ENCODE measurements around the gene KRTAP10-2.

KRTAP10-2 gene

GRCh38 chr21:44514218-44514520, 37.1 kb downstream of the KRTAP10-2 start:
- TF ChIP-seq CTCF (IDR thresholded peaks at IDR 0.05; ENCODE audit: extremely low read depth, insufficient read depth, missing control alignments): no peak
- no peak for DNase-seq (ENCODE audit: low spot score)
- in situ Hi-C loops (cut with MboI; ENCODE audit: low pct_unique_long_range_greater_than_20kb, low sequenced_read_pairs, unreplicated experiment): loop anchor here (25.0 kb wide), 1 partner anchor 423 kb away; the partner anchor contains the start of gene SLX9

- in situ Hi-C loops (cut with MboI; ENCODE audit: low pct_unique_long_range_greater_than_20kb, low sequenced_read_pairs, unreplicated experiment): loop anchor here (25.0 kb wide), 1 partner anchor 424 kb away; the partner anchor contains the start of gene SLX9
- DNase-seq (ENCODE audit: low spot score): no peak
- TF ChIP-seq CTCF (IDR thresholded peaks at IDR 0.05; ENCODE audit: extremely low read depth, insufficient read depth, missing control alignments): no peak
Measured at GRCh38 chr21:44513389-44514217, 37.7 kb downstream of the KRTAP10-2 start.

DNA sequence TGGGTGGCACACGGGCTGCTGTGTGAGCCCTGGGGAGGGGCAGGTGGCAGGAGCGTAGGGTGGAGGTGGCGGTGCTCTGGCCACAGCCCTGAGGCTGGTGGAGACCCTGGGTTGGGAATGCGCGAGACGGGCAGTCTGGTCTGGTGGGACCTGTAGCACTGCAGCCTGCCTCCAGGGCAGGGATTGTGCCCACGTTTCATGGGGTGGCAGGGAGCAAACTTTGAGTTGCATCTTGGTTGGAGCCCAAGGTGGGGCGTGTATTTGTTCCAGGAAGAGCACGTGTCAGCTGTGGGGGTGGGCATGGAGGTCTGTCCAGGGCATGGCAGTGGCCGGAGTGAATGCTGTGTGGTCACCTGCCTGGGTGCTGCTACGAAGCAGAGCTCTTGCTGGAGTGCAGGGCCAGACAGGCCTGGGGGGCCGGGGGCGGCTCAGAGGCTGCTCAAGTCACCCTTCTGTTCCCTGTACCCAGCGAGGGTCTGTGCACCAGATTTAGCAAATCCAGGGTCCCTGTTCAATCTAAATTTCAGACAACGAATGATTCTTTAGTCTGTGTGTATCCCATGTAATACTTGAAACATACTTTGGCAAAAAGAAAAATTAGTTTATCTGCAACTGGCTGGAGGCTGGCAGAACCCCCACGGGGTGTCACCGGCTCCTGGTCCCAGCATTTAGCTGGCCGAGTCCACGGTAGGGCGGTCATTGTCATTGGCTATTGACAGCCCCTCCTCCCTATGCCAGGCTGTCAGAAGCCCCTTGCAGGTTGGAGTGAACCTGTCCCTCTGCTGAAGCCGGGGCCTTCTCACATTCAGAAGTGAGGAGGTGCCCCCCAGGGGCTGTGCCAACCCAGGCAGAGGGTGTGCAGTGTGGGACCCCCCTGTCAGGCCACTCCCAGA, 38.6 kb downstream of the KRTAP10-2 start:
- DNase-seq (ENCODE audit: low spot score): no peak
- TF ChIP-seq CTCF (IDR thresholded peaks at IDR 0.05; ENCODE audit: extremely low read depth, insufficient read depth, missing control alignments): no peak
- in situ Hi-C loops (cut with MboI; ENCODE audit: low pct_unique_long_range_greater_than_20kb, low sequenced_read_pairs, unreplicated experiment): loop anchor here (25.0 kb wide), 1 partner anchor 425 kb away; the partner anchor contains the start of gene SLX9

DNA sequence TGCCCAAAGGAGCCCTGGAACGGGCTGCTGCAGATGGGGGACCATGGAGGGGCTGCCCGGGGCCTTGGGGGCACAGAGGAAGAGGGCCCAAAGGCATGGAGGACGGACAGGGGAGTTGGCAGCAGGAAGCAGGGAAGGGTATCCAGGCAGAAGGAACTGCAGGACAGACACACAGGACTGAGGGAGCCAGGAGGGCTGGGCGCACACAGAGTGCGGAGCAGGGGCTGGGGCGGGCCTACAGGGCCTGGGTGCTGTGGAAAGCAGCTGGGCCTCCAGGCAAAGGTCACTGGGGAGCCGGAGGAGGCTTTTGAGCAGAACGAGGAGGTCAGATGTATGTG, 39.4 kb downstream of the KRTAP10-2 start:
- no peak for DNase-seq (ENCODE audit: low spot score)
- in situ Hi-C loops (cut with MboI; ENCODE audit: low pct_unique_long_range_greater_than_20kb, low sequenced_read_pairs, unreplicated experiment): loop anchor here (25.0 kb wide), 1 partner anchor 425 kb away; the partner anchor contains the start of gene SLX9
- TF ChIP-seq CTCF (IDR thresholded peaks at IDR 0.05; ENCODE audit: extremely low read depth, insufficient read depth, missing control alignments): no peak

DNA sequence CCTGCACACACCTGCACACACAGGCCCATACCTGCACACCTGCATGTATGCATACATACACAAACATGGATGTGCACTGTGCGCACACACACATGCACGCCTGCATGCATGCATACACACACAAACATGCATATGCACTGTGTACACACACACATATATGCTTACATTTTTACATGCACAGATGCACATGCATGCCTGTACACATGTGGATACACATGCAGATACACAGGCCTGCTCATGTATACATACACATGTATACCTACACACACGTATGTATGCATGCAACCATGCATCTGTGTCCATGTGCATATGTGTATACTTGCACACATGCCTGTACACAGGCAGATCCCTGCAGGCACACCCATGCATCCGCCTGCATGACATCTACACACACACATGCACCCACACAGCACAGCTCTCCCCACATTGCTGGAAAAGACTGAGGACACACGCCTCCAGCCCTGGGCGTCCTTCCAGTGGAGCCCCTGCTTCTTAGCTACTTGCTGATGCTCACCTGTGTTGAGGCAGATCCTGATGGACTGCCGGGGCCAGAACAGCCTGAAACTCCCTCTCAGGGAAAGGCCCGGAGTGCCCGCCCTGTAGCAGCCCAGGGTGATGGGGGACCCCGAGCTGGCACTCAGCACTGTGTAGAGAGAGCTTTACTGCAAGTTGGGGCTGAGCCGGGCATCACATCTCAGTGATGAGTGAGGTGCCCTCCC, 39.9 kb downstream of the KRTAP10-2 start:
- TF ChIP-seq CTCF (IDR thresholded peaks at IDR 0.05; ENCODE audit: extremely low read depth, insufficient read depth, missing control alignments): no peak
- no peak for DNase-seq (ENCODE audit: low spot score)
- in situ Hi-C loops (cut with MboI; ENCODE audit: low pct_unique_long_range_greater_than_20kb, low sequenced_read_pairs, unreplicated experiment): loop anchor here (25.0 kb wide), 1 partner anchor 426 kb away; the partner anchor contains the start of gene SLX9

Data from GM13977 (cell line).